SK-N-SH treated with all-trans-retinoic acid at 6 μM for 48 hours (cell line): ENCODE data around the gene PER2.

Experiments used
- ATAC-seq: fragments of 200-7000 bp; cut with Tn5 transposase; 3 replicates; pipeline ENCODE4 v1.9.1; 2020; ENCODE audit warnings: mild to moderate bottlenecking, moderate library complexity
- ARNTL ChIP-seq: fragments of 450-650 bp; formaldehyde crosslinking; IDR thresholded peaks from 2 replicates; pipeline ENCODE4 v1.5.0; 2020; ENCODE audit warnings: low read depth, mild to moderate bottlenecking, moderate library complexity, borderline replicate concordance
- ESRRG ChIP-seq: fragments of 250-450 bp; sonication (Bioruptor Pico); IDR thresholded peaks from 2 replicates; pipeline ENCODE4 v1.6.1; 2021; ENCODE audit warnings: mild to moderate bottlenecking
- ISL1 ChIP-seq: fragments of 250-450 bp; sonication (Bioruptor Pico); IDR thresholded peaks from 2 replicates; pipeline ENCODE4 v2.1.2; 2022; ENCODE audit warnings: mild to moderate bottlenecking, moderate library complexity
- OSR1 ChIP-seq: fragments of 250-450 bp; sonication (Bioruptor Pico); IDR thresholded peaks from 2 replicates; pipeline ENCODE4 v1.8.0; 2022; ENCODE audit warnings: moderate library complexity, mild to moderate bottlenecking, inconsistent platforms
- PPARA ChIP-seq: fragments of 250-450 bp; sonication (Bioruptor Pico); IDR thresholded peaks from 2 replicates; pipeline ENCODE4 v1.5.0; 2020; ENCODE audit warnings: mild to moderate bottlenecking, borderline replicate concordance
- TOX ChIP-seq: fragments of 250-450 bp; sonication (Bioruptor Pico); IDR thresholded peaks from 2 replicates; pipeline ENCODE4 v1.8.0; 2021; ENCODE audit warnings: mild to moderate bottlenecking, moderate library complexity, borderline replicate concordance
- ZC3H10 ChIP-seq: fragments of 250-450 bp; sonication (Bioruptor Pico); IDR thresholded peaks from 2 replicates; pipeline ENCODE4 v1.5.1; 2021; ENCODE audit warnings: mild to moderate bottlenecking, moderate library complexity
- ZFP3 ChIP-seq: fragments of 250-450 bp; sonication (Bioruptor Pico); IDR thresholded peaks from 2 replicates; pipeline ENCODE4 v1.5.0; 2020; ENCODE audit warnings: mild to moderate bottlenecking, moderate library complexity
- ZFP30 ChIP-seq: fragments of 450-650 bp; formaldehyde crosslinking; IDR thresholded peaks from 2 replicates; pipeline ENCODE4 v1.5.0; 2022; ENCODE audit warnings: mild to moderate bottlenecking, moderate library complexity
- ZNF565 ChIP-seq: fragments of 450-650 bp; formaldehyde crosslinking; conservative IDR thresholded peaks from 2 replicates; pipeline ENCODE4 v1.5.0; 2020; ENCODE audit warnings: low read depth, mild to moderate bottlenecking, moderate library complexity
- ZNF70 ChIP-seq: fragments of 450-650 bp; formaldehyde crosslinking; IDR thresholded peaks from 2 replicates; pipeline ENCODE4 v1.5.0; 2020; ENCODE audit warnings: mild to moderate bottlenecking, moderate library complexity
- TF ChIP-seq, protein P1 (sequence below): fragments of 250-450 bp; sonication (Bioruptor Pico); IDR thresholded peaks from 2 replicates; pipeline ENCODE4 v1.5.1; 2020; ENCODE audit warnings: low read depth, mild to moderate bottlenecking, moderate library complexity
- TF ChIP-seq, protein P2 (sequence below): fragments of 250-450 bp; sonication (Bioruptor Pico); IDR thresholded peaks from 2 replicates; pipeline ENCODE4 v1.5.0; 2020; ENCODE audit warnings: mild to moderate bottlenecking, moderate library complexity
- TF ChIP-seq, protein P3 (sequence below): fragments of 250-450 bp; sonication (Bioruptor Pico); IDR thresholded peaks from 2 replicates; pipeline ENCODE4 v1.8.0; 2020; ENCODE audit warnings: mild to moderate bottlenecking, moderate library complexity, borderline replicate concordance
- TF ChIP-seq, protein P4 (sequence below): fragments of 250-450 bp; sonication (Bioruptor Pico); IDR thresholded peaks from 2 replicates; pipeline ENCODE4 v1.5.1; 2021; ENCODE audit warnings: mild to moderate bottlenecking, moderate library complexity
- TF ChIP-seq, protein P5 (sequence below): fragments of 250-450 bp; sonication (Bioruptor Pico); IDR thresholded peaks from 2 replicates; pipeline ENCODE4 v1.8.0; 2021; ENCODE audit warnings: low read depth, mild to moderate bottlenecking, moderate library complexity, borderline replicate concordance

The PER2 gene

DNA sequence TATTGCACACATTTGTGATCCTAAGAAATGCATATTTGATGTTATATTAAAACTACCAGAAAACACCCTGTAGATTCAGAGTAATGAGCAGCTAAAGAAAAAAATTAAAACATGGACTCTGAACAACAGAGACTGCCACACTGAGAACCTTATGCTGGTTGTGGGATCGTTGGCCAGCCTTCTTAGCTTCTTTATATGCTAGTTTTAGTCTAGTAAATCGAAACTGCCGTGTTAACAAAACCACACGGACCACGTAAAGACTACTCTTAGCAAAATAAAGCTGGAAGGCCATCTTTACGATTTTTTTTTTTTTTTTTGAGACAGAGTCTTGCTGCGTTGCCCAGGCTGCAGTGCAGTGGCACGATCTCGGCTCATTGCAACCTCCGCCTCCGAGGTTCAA is 22.8 kb downstream of the PER2 start:
- TF ChIP-seq, protein P1, sequence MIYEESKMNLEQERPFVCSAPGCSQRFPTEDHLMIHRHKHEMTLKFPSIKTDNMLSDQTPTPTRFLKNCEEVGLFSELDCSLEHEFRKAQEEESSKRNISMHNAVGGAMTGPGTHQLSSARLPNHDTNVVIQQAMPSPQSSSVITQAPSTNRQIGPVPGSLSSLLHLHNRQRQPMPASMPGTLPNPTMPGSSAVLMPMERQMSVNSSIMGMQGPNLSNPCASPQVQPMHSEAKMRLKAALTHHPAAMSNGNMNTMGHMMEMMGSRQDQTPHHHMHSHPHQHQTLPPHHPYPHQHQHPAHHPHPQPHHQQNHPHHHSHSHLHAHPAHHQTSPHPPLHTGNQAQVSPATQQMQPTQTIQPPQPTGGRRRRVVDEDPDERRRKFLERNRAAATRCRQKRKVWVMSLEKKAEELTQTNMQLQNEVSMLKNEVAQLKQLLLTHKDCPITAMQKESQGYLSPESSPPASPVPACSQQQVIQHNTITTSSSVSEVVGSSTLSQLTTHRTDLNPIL (CRISPR knock-in tag) = no peak
- TF ChIP-seq, protein P2, sequence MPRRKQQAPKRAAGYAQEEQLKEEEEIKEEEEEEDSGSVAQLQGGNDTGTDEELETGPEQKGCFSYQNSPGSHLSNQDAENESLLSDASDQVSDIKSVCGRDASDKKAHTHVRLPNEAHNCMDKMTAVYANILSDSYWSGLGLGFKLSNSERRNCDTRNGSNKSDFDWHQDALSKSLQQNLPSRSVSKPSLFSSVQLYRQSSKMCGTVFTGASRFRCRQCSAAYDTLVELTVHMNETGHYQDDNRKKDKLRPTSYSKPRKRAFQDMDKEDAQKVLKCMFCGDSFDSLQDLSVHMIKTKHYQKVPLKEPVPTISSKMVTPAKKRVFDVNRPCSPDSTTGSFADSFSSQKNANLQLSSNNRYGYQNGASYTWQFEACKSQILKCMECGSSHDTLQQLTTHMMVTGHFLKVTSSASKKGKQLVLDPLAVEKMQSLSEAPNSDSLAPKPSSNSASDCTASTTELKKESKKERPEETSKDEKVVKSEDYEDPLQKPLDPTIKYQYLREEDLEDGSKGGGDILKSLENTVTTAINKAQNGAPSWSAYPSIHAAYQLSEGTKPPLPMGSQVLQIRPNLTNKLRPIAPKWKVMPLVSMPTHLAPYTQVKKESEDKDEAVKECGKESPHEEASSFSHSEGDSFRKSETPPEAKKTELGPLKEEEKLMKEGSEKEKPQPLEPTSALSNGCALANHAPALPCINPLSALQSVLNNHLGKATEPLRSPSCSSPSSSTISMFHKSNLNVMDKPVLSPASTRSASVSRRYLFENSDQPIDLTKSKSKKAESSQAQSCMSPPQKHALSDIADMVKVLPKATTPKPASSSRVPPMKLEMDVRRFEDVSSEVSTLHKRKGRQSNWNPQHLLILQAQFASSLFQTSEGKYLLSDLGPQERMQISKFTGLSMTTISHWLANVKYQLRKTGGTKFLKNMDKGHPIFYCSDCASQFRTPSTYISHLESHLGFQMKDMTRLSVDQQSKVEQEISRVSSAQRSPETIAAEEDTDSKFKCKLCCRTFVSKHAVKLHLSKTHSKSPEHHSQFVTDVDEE (CRISPR knock-in tag) = no peak
- TF ChIP-seq ZFP3 (CRISPR knock-in tag) = no peak
- no peak for ATAC-seq

DNA sequence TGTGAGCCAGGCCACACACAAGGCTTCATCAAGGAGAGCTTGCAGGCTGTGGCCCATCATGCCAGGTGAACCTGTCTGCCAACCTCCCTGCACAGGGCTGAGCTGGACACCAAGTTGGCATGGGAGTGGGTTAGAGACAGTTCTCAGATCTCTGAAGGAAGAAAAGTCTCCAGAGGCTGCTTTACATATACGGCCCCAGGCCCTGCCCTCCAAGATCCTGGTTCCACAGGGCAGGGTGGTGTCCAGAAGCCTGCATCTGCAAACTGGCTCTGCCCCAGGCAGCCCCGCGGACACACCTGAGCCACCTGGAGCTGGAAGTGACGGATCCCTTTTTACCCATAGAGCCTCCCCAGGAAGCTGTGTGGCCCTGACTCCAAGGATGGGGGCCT is 24.3 kb downstream of the PER2 start:
- no peak; the same call in 1 of the 3 replicates for ATAC-seq
- TF ChIP-seq ZNF565 (CRISPR knock-in tag) (no peak), ZNF70 (no peak), OSR1 (CRISPR knock-in tag) (no peak), ESRRG (CRISPR knock-in tag) (no peak), ZFP30 (CRISPR knock-in tag) (no peak), TOX (no peak), ARNTL (CRISPR knock-in tag) (no peak), ISL1 (CRISPR knock-in tag) (no peak), PPARA (CRISPR knock-in tag) (no peak)
- TF ChIP-seq, protein P3, sequence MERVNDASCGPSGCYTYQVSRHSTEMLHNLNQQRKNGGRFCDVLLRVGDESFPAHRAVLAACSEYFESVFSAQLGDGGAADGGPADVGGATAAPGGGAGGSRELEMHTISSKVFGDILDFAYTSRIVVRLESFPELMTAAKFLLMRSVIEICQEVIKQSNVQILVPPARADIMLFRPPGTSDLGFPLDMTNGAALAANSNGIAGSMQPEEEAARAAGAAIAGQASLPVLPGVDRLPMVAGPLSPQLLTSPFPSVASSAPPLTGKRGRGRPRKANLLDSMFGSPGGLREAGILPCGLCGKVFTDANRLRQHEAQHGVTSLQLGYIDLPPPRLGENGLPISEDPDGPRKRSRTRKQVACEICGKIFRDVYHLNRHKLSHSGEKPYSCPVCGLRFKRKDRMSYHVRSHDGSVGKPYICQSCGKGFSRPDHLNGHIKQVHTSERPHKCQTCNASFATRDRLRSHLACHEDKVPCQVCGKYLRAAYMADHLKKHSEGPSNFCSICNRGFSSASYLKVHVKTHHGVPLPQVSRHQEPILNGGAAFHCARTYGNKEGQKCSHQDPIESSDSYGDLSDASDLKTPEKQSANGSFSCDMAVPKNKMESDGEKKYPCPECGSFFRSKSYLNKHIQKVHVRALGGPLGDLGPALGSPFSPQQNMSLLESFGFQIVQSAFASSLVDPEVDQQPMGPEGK (CRISPR knock-in tag) = no peak
- TF ChIP-seq, protein P1 (CRISPR knock-in tag) = no peak

DNA sequence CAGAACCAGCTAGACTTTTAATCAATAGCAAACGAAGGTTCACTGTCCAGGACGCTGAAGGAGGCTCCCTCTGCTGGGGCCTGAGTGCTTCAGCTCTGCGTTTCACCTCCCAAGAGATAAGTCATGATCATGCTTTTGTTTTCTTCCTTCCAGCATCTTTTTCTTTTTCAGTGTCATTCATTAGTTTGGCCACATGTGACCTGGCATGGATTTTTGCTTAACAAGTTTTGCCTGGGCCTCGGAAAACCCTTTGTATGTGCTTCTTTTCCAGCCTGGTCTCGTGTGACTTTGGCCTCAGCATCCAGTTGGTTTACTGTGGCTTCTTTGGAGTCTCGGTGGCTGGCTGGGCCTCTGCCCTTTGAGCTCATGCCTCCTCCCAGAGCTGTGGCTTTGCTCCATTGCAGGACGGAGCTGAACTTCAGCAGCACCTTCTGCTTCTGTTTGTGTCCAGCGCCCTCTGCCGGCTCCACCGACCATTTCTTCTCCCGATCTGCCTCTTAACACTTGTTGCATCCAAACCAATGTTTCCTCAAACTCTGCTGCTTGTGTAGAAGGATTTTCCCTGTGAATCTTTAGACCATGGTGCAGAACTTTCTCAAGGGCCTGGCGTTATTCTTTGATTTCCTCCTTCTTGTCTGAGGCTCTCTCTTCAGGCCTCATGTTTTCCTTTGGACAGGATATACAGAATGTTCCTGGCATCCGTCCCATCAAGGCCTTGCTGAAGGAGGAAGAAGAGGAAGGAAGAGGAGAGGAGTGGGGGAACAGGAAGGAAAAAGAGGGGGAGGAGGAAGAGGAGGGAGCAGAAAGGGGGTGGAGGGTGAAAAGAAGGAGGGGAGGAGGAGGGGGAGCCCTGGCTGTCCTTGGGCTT is 25.0 kb downstream of the PER2 start:
- no peak for TF ChIP-seq ZC3H10 (CRISPR knock-in tag)
- TF ChIP-seq, all 23 proteins: peak for 0
- ATAC-seq = peak; percentile 96

DNA sequence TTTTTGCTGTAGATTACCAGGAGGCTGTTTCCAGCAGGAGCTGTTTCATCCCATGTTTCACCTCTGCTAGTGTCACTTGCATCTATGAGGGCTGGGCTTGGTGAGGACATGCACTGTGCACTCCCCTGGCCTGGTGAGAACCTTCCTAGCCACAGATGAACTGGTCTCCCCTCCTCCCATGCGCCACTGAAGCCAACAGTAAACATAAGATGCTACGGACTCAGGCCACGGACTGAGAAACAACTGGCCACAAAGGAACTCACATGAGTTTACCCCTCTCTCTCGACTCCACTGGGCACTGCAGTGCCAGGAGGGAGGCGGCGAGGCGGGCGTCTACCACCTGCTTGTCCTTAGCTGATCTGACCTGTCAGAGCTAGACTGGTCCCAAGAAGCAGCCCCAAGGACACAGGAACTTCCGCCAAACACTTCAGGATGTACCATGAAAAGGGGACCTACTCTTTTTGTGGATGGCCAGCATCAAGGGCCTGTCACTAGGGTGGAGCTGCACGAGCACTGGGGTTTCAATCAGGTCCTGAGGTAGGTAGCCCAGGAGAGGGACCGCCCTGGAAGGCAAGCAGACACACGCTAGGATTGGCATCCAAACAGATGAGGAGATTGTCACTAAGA is 25.8 kb downstream of the PER2 start:
- ATAC-seq = no peak
- TF ChIP-seq ESRRG (CRISPR knock-in tag) (no peak), ZNF70 (no peak), ZFP30 (CRISPR knock-in tag) (no peak), ZC3H10 (CRISPR knock-in tag) (no peak), PPARA (CRISPR knock-in tag) (no peak), ZFP3 (CRISPR knock-in tag) (no peak), ARNTL (CRISPR knock-in tag) (no peak)
- TF ChIP-seq, protein P4, sequence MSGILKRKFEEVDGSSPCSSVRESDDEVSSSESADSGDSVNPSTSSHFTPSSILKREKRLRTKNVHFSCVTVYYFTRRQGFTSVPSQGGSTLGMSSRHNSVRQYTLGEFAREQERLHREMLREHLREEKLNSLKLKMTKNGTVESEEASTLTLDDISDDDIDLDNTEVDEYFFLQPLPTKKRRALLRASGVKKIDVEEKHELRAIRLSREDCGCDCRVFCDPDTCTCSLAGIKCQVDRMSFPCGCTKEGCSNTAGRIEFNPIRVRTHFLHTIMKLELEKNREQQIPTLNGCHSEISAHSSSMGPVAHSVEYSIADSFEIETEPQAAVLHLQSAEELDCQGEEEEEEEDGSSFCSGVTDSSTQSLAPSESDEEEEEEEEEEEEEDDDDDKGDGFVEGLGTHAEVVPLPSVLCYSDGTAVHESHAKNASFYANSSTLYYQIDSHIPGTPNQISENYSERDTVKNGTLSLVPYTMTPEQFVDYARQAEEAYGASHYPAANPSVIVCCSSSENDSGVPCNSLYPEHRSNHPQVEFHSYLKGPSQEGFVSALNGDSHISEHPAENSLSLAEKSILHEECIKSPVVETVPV (CRISPR knock-in tag) = no peak
- TF ChIP-seq, protein P5, sequence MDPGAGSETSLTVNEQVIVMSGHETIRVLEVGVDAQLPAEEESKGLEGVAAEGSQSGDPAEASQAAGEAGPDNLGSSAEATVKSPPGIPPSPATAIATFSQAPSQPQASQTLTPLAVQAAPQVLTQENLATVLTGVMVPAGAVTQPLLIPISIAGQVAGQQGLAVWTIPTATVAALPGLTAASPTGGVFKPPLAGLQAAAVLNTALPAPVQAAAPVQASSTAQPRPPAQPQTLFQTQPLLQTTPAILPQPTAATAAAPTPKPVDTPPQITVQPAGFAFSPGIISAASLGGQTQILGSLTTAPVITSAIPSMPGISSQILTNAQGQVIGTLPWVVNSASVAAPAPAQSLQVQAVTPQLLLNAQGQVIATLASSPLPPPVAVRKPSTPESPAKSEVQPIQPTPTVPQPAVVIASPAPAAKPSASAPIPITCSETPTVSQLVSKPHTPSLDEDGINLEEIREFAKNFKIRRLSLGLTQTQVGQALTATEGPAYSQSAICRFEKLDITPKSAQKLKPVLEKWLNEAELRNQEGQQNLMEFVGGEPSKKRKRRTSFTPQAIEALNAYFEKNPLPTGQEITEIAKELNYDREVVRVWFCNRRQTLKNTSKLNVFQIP (CRISPR knock-in tag) = no peak
